Astrocyte (in vitro differentiated cells and primary cell): ENCODE data around the gene RFX7.

Experiments used
- EZH2 ChIP-seq: IDR thresholded peaks from 2 replicates; pipeline ENCODE4 v1.6.1; 2012; ENCODE audit warnings: mild to moderate bottlenecking, low read length, inconsistent platforms; ENCODE audit not compliant: insufficient read depth
- TF ChIP-seq, protein P1 (sequence below): IDR thresholded peaks from 2 replicates; pipeline ENCODE4 v1.5.1; 2011; ENCODE audit warnings: low read depth, mild to moderate bottlenecking, inconsistent platforms, low read length, moderate library complexity; ENCODE audit not compliant: insufficient read depth

GRCh38 chr15:56174649-56175048 is 69.0 kb downstream of the RFX7 start:
- TF ChIP-seq, protein P1, sequence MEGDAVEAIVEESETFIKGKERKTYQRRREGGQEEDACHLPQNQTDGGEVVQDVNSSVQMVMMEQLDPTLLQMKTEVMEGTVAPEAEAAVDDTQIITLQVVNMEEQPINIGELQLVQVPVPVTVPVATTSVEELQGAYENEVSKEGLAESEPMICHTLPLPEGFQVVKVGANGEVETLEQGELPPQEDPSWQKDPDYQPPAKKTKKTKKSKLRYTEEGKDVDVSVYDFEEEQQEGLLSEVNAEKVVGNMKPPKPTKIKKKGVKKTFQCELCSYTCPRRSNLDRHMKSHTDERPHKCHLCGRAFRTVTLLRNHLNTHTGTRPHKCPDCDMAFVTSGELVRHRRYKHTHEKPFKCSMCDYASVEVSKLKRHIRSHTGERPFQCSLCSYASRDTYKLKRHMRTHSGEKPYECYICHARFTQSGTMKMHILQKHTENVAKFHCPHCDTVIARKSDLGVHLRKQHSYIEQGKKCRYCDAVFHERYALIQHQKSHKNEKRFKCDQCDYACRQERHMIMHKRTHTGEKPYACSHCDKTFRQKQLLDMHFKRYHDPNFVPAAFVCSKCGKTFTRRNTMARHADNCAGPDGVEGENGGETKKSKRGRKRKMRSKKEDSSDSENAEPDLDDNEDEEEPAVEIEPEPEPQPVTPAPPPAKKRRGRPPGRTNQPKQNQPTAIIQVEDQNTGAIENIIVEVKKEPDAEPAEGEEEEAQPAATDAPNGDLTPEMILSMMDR, result no peak
- TF ChIP-seq EZH2, result no peak
